ENCODE results near the gene ZNF619. TPM values are rescaled to one million over a fixed set of nuclear protein-coding genes. Genes with fewer than 3 reads are reported as not detected.

Gene ZNF619
- total RNA-seq, 1 donor from 2014 or later: 8.4 TPM

DNA sequence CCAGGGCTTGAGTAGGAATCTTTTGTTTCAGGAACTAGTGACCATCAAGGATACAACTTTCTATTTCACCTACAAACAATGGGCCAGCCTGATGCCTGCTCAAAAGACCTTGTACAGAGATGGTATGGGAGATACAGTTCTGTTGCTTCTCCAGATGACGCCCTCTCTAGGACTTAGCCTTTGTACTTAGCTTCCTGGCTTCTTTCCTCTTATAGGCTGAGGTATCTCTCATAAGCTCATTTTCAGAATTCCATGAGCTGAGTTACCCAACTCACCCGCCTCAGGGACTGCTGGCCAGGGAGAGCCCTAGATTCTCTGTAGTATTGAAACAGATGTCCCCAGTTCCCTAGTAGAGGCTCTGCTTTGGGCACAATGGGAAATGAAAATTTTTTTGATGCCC, 20.4 kb downstream of the ZNF619 start:
- H3K9ac ChIP-seq (ENCODE audit: low read depth in 1 of 3, low read length in 3 of 3): no peak overlapping the region
- no peaks in the 10 kb centered on the region for H3K4me1 ChIP-seq (ENCODE audit: control insufficient read depth in 3 of 3, insufficient read depth in 3 of 3, low read length in 3 of 3)
- no peaks in the 10 kb centered on the region for H3K27me3 ChIP-seq (ENCODE audit: control insufficient read depth in 3 of 3, insufficient read depth in 3 of 3, low read length in 3 of 3)
- no peaks in the 10 kb centered on the region for H3K36me3 ChIP-seq (ENCODE audit: control insufficient read depth in 3 of 3, insufficient read depth in 3 of 3, low read length in 3 of 3)
- H3K27ac ChIP-seq (ENCODE audit: low read depth, low read length): no peak overlapping the region
- H3K4me3 ChIP-seq (ENCODE audit: low read length in 3 of 3): no peak overlapping the region
- no peaks in the 10 kb centered on the region for H3K9me3 ChIP-seq (ENCODE audit: control insufficient read depth in 3 of 3, low read length in 3 of 3)

DNA sequence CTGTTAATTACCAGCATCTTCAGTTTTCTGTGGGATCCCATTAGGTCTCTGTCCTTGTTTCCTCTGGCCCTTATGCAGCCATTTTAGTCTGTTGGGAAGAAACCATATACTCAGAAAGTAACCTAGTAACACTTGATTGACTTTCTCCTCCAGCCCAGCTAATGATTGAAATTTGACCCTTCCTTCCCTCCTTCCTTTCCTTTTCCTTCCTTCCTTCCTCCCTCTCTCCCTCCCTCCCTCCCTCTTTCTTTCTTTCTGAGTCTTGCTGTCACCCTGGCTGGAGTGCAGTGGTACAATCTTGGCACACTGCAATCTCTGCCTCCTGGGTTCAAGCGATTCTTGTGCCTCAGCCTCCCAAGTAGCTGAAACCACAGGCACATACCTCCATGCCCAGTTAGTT, 23.0 kb downstream of the ZNF619 start:
- H3K9me3 ChIP-seq (ENCODE audit: control insufficient read depth in 3 of 3, low read length in 3 of 3): no peaks in the 10 kb centered on the region
- H3K27me3 ChIP-seq (ENCODE audit: control insufficient read depth in 3 of 3, insufficient read depth in 3 of 3, low read length in 3 of 3): no peaks in the 10 kb centered on the region
- peaks cover 0 to 5% (median 0%) of the 10 kb centered on the region in 3 donors for H3K4me1 ChIP-seq (ENCODE audit: control insufficient read depth in 3 of 3, insufficient read depth in 3 of 3, low read length in 3 of 3)
- H3K9ac ChIP-seq (ENCODE audit: low read depth in 1 of 3, low read length in 3 of 3): no peak overlapping the region
- H3K27ac ChIP-seq (ENCODE audit: low read depth, low read length): no peak overlapping the region
- no peak overlapping the region for H3K4me3 ChIP-seq (ENCODE audit: low read length in 3 of 3)
- H3K36me3 ChIP-seq (ENCODE audit: control insufficient read depth in 3 of 3, insufficient read depth in 3 of 3, low read length in 3 of 3): no peaks in the 10 kb centered on the region

- Histone ChIP-seq H3K27ac (ENCODE audit: low read depth, low read length) (no peak overlapping the region), H3K9ac (ENCODE audit: low read depth in 1 of 3, low read length in 3 of 3) (no peak overlapping the region), H3K4me1 (ENCODE audit: control insufficient read depth in 3 of 3, insufficient read depth in 3 of 3, low read length in 3 of 3) (peaks cover 4 to 14% (median 9%) of the 10 kb centered on the region in 3 donors), H3K27me3 (ENCODE audit: control insufficient read depth in 3 of 3, insufficient read depth in 3 of 3, low read length in 3 of 3) (no peaks in the 10 kb centered on the region), H3K4me3 (ENCODE audit: low read length in 3 of 3) (no peak overlapping the region), H3K36me3 (ENCODE audit: control insufficient read depth in 3 of 3, insufficient read depth in 3 of 3, low read length in 3 of 3) (no peaks in the 10 kb centered on the region), H3K9me3 (ENCODE audit: control insufficient read depth in 3 of 3, low read length in 3 of 3) (no peaks in the 10 kb centered on the region)
These were observed 25.1 kb downstream of the ZNF619 start for GRCh38 chr3:40502034-40502433.

DNA sequence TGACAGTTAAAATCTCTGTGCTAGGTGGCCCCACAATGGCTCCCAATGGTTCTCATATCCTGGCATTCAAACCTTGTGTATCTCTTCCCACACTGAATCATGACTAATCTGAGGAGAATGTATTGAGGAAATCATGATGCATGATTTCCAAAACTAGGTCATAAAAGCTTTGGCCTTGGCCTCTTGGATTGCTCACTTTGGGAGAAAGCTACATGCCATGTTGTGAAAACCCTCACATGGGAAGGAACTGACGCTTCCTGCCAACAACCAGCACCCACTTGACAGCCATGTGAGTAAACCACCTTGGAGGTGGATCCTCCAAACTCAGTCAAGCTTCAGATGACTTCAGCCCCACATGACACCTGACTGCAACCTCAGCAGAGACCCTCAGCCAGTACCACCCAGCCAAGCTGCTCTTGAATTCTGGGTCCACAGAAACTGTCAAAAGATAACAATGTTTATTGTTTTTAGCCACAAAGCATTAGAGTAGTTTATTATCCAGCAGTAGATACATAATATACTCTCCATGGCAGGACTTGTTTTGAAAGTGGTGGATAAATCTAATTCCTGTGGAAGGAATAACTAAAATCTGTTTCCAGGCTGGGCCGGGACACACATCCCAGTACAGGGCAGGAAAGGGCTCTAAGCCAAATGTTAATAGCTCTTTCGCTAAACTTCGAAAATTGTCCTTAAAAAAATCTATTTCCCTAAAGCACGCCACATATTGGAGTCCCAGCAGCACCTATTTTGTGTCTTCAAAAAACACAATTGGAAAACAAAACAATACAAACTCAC, 27.9 kb downstream of the ZNF619 start:
- Histone ChIP-seq H3K27ac (ENCODE audit: low read depth, low read length) (peak overlapping the region; percentile 72), H3K4me3 (ENCODE audit: low read length in 3 of 3) (peak overlapping the region; percentile 83 to 96 (median 91)), H3K4me1 (ENCODE audit: control insufficient read depth in 3 of 3, insufficient read depth in 3 of 3, low read length in 3 of 3) (peaks cover 4 to 14% (median 9%) of the 10 kb centered on the region in 3 donors), H3K27me3 (ENCODE audit: control insufficient read depth in 3 of 3, insufficient read depth in 3 of 3, low read length in 3 of 3) (no peaks in the 10 kb centered on the region), H3K9ac (ENCODE audit: low read depth in 1 of 3, low read length in 3 of 3) (peak overlapping the region in 1 of 3 donors; percentile 84), H3K9me3 (ENCODE audit: control insufficient read depth in 3 of 3, low read length in 3 of 3) (no peaks in the 10 kb centered on the region), H3K36me3 (ENCODE audit: control insufficient read depth in 3 of 3, insufficient read depth in 3 of 3, low read length in 3 of 3) (no peaks in the 10 kb centered on the region)

DNA sequence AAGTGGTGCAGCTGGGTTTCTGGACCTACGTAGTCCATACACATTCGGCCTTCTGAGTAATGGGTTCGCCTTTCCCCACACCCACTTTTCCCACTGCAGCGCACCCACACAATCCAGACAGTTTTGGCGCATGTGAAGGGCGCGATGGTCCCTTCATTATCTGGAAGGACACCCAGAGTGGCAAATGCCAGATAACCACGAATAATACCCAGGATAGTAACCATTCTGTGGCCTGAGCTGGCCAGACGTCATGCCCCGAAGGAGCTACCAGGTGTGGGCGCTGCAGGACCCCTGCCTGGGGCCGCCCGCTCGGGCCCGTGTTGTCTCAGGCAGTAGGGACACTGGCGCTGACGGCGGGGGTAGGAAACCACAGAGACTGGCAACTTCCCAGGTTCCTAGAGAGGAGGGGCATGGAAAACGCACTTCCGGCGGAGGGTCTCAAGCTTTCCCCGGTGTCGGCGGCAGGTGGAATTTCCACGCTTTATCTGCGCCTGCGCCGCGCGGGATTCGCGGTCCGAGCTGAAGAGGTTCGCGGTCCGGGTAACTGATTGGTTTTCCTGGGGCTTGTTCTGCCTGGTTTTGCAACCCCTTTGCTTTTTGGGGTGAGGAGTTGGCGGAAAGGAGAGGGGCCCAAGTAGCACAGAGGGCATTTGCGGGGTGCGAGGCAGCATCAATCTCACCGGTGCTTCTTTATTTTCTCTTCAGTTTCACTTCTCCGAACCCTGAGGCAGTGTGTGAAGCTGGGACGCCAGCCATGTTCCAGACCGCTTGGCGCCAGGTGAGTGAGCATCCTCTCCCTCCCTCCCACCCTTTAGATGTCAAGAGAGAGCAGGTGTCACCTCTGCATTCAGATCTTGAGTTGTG, 28.9 kb downstream of the ZNF619 start, which contains the start of gene ZNF620:
ZNF620 (plus strand) TSS at position 441 of the 864 bp plus-strand sequence; CDS start at position 755, 314 bp downstream.
- Histone ChIP-seq H3K36me3 (ENCODE audit: control insufficient read depth in 3 of 3, insufficient read depth in 3 of 3, low read length in 3 of 3) (peaks cover 0 to 3% (median 2%) of the 10 kb centered on the region in 3 donors), H3K27me3 (ENCODE audit: control insufficient read depth in 3 of 3, insufficient read depth in 3 of 3, low read length in 3 of 3) (no peaks in the 10 kb centered on the region), H3K9me3 (ENCODE audit: control insufficient read depth in 3 of 3, low read length in 3 of 3) (no peaks in the 10 kb centered on the region), H3K4me1 (ENCODE audit: control insufficient read depth in 3 of 3, insufficient read depth in 3 of 3, low read length in 3 of 3) (peaks cover 4 to 14% (median 9%) of the 10 kb centered on the region in 3 donors), H3K9ac (ENCODE audit: low read depth in 1 of 3, low read length in 3 of 3) (peak within 1 kb of the TSS; percentile 84 to 95 (median 94)), H3K4me3 (ENCODE audit: low read length in 3 of 3) (peak within 1 kb of the TSS; percentile 83 to 96 (median 91)), H3K27ac (ENCODE audit: low read depth, low read length) (peak within 1 kb of the TSS; percentile 72)

GRCh38 chr3:40511031-40511718, 34.3 kb downstream of the ZNF619 start:
- no peak overlapping the region for H3K9ac ChIP-seq (ENCODE audit: low read depth in 1 of 3, low read length in 3 of 3)
- H3K4me1 ChIP-seq (ENCODE audit: control insufficient read depth in 3 of 3, insufficient read depth in 3 of 3, low read length in 3 of 3): peaks cover 0 to 4% (median 0%) of the 10 kb centered on the region in 3 donors
- no peak overlapping the region for H3K4me3 ChIP-seq (ENCODE audit: low read length in 3 of 3)
- no peaks in the 10 kb centered on the region for H3K9me3 ChIP-seq (ENCODE audit: control insufficient read depth in 3 of 3, low read length in 3 of 3)
- H3K27me3 ChIP-seq (ENCODE audit: control insufficient read depth in 3 of 3, insufficient read depth in 3 of 3, low read length in 3 of 3): no peaks in the 10 kb centered on the region
- H3K27ac ChIP-seq (ENCODE audit: low read depth, low read length): no peak overlapping the region
- peaks cover 7 to 15% (median 9%) of the 10 kb centered on the region in 3 donors for H3K36me3 ChIP-seq (ENCODE audit: control insufficient read depth in 3 of 3, insufficient read depth in 3 of 3, low read length in 3 of 3)

DNA sequence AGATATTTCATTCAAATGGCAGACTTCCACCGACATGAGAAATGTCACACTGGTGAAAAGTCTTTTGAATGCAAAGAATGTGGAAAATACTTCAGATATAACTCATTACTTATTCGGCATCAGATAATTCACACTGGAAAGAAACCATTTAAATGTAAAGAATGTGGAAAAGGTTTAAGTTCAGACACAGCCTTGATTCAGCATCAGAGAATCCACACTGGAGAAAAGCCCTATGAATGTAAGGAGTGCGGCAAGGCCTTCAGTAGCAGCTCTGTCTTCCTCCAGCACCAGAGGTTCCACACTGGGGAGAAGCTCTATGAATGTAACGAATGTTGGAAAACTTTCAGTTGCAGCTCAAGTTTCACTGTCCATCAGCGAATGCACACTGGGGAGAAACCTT, 39.3 kb downstream of the ZNF619 start:
- no peak overlapping the region for H3K9ac ChIP-seq (ENCODE audit: low read depth in 1 of 3, low read length in 3 of 3)
- H3K27me3 ChIP-seq (ENCODE audit: control insufficient read depth in 3 of 3, insufficient read depth in 3 of 3, low read length in 3 of 3): no peaks in the 10 kb centered on the region
- H3K4me3 ChIP-seq (ENCODE audit: low read length in 3 of 3): no peak overlapping the region
- no peaks in the 10 kb centered on the region for H3K9me3 ChIP-seq (ENCODE audit: control insufficient read depth in 3 of 3, low read length in 3 of 3)
- H3K27ac ChIP-seq (ENCODE audit: low read depth, low read length): no peak overlapping the region
- peaks cover 1 to 14% (median 8%) of the 10 kb centered on the region in 3 donors for H3K36me3 ChIP-seq (ENCODE audit: control insufficient read depth in 3 of 3, insufficient read depth in 3 of 3, low read length in 3 of 3)
- H3K4me1 ChIP-seq (ENCODE audit: control insufficient read depth in 3 of 3, insufficient read depth in 3 of 3, low read length in 3 of 3): no peaks in the 10 kb centered on the region

DNA sequence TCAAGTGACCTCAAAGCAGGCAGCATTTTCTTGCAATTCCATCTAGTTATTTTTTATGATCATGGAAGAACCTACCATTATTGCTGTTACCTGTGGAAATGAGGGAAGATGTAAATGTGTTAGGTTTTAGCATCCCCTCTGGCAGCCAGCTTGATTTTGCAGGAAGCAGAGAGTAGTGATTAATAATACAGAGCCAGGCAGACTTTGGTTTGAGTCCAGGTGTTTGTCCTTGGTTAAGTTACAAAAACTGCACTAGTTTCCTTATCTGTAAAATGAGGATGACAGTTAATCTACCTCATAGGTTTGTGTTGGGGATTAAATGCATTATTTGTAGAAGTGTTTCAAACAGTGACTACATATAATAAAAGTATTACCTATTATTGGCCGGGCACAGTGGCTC, 41.1 kb downstream of the ZNF619 start:
- no peaks in the 10 kb centered on the region for H3K4me1 ChIP-seq (ENCODE audit: control insufficient read depth in 3 of 3, insufficient read depth in 3 of 3, low read length in 3 of 3)
- H3K27ac ChIP-seq (ENCODE audit: low read depth, low read length): no peak overlapping the region
- no peaks in the 10 kb centered on the region for H3K9me3 ChIP-seq (ENCODE audit: control insufficient read depth in 3 of 3, low read length in 3 of 3)
- no peaks in the 10 kb centered on the region for H3K27me3 ChIP-seq (ENCODE audit: control insufficient read depth in 3 of 3, insufficient read depth in 3 of 3, low read length in 3 of 3)
- no peak overlapping the region for H3K4me3 ChIP-seq (ENCODE audit: low read length in 3 of 3)
- H3K36me3 ChIP-seq (ENCODE audit: control insufficient read depth in 3 of 3, insufficient read depth in 3 of 3, low read length in 3 of 3): peaks cover 0 to 8% (median 2%) of the 10 kb centered on the region in 3 donors
- no peak overlapping the region for H3K9ac ChIP-seq (ENCODE audit: low read depth in 1 of 3, low read length in 3 of 3)

GRCh38 chr3:40518848-40519247, 41.9 kb downstream of the ZNF619 start:
- Histone ChIP-seq H3K9ac (ENCODE audit: low read depth in 1 of 3, low read length in 3 of 3) (no peak overlapping the region), H3K27ac (ENCODE audit: low read depth, low read length) (no peak overlapping the region), H3K36me3 (ENCODE audit: control insufficient read depth in 3 of 3, insufficient read depth in 3 of 3, low read length in 3 of 3) (peaks cover 0 to 8% (median 2%) of the 10 kb centered on the region in 3 donors), H3K27me3 (ENCODE audit: control insufficient read depth in 3 of 3, insufficient read depth in 3 of 3, low read length in 3 of 3) (no peaks in the 10 kb centered on the region), H3K4me1 (ENCODE audit: control insufficient read depth in 3 of 3, insufficient read depth in 3 of 3, low read length in 3 of 3) (no peaks in the 10 kb centered on the region), H3K4me3 (ENCODE audit: low read length in 3 of 3) (no peak overlapping the region), H3K9me3 (ENCODE audit: control insufficient read depth in 3 of 3, low read length in 3 of 3) (no peaks in the 10 kb centered on the region)
